Peyer's patch (tissue), 4 donors: ENCODE data around the gene SHISA8. TPM values are rescaled to one million over a fixed set of nuclear protein-coding genes. Genes with fewer than 3 reads are reported as not detected.
"Not testable (repeated sequence)": the region's sequence is repeated elsewhere in the genome, so short reads cannot be mapped to it uniquely, and the experiment has no call there.

ENCODE experiments used
- DNase-seq, 3 donors: peaks; one replicate each; pipeline ENCODE4 v3.0.0-alpha.2; 2017 to 2019
- H3K27ac ChIP-seq, 4 donors: fragments of 200-600 bp; sonication (generic); one replicate each; pipeline ENCODE4 v1.5.1; 2016 to 2019
- H3K27me3 ChIP-seq, 2 donors: fragments of 200-600 bp; sonication (generic); one replicate each; pipeline ENCODE4 v1.5.1; 2019
- H3K36me3 ChIP-seq, 3 donors: fragments of 200-600 bp; sonication (generic); one replicate each; pipeline ENCODE4 v1.5.1; 2016 to 2019
- H3K4me1 ChIP-seq, 4 donors: fragments of 200-600 bp; sonication (generic); one replicate each; pipeline ENCODE4 v1.5.1; 2016 to 2019
- H3K4me3 ChIP-seq, 4 donors: fragments of 200-600 bp; sonication (generic); 1 replicate in 3 of 4; 2 replicates in 1 of 4; pipeline ENCODE4 v1.5.1; 2016 to 2019; ENCODE audit warnings: mild to moderate bottlenecking in 1 of 4
- H3K9me3 ChIP-seq, 4 donors: fragments of 200-600 bp; sonication (generic); one replicate each; pipeline ENCODE4 v1.5.1; 2016 to 2019; ENCODE audit warnings: mild to moderate bottlenecking in 1 of 4
- POLR2A ChIP-seq, 2 donors: fragments of 450-650 bp; IDR thresholded peaks; one replicate each; pipeline ENCODE4 v1.5.1; 2017; ENCODE audit warnings: antibody characterized with exemption in 2 of 2, mild to moderate bottlenecking in 2 of 2, moderate library complexity in 2 of 2
- total RNA-seq, 4 donors: library from RNA; depleted of rRNA; stranded (reverse); fragments of >200 nt; gene quantifications; one replicate each; pipeline ENCODE4 v1.1.0, GENCODE V29; 2016
- TF ChIP-seq, protein P1 (sequence below), 6 experiments: fragments of 450-650 bp in 4 of 6; fragments of 200-600 bp in 2 of 6; sonication (generic) in 1 of 6; IDR thresholded peaks; one replicate each; pipeline ENCODE4 v1.5.1; 2017 to 2019; ENCODE audit warnings: antibody characterized with exemption in 6 of 6, mild to moderate bottlenecking in 3 of 6, moderate library complexity in 1 of 6

SHISA8 gene
- total RNA-seq, 4 donors from 2014 or later, result not detected

DNA sequence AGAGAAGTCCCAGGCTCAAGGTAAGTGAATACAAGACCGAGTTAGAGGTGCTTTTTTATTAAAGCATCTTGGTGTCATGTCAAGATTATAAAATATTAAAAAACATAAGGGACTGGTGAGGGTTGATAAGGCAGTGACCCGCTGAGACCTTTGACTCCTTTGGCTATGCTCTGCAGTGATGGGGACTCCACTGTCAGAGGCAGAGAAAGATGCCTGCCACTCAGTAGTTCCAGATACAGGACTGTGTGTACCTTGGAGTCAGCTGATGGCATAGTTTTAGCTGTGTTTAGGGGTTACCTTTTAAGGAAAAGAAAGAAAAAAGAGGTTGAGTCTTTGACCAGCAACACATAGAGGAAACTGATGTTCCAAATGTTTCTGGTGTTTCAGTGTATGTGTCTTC is 40.8 kb downstream of the SHISA8 start:
- Histone ChIP-seq H3K4me3 (no peak overlapping the region), H3K36me3 (peaks cover 0 to 100% (median 0%) of the 10 kb centered on the region in 3 donors), H3K27ac (no peak overlapping the region), H3K4me1 (no peaks in the 10 kb centered on the region), H3K27me3 (no peaks in the 10 kb centered on the region), H3K9me3 (no peaks in the 10 kb centered on the region)
- TF ChIP-seq, protein P1, sequence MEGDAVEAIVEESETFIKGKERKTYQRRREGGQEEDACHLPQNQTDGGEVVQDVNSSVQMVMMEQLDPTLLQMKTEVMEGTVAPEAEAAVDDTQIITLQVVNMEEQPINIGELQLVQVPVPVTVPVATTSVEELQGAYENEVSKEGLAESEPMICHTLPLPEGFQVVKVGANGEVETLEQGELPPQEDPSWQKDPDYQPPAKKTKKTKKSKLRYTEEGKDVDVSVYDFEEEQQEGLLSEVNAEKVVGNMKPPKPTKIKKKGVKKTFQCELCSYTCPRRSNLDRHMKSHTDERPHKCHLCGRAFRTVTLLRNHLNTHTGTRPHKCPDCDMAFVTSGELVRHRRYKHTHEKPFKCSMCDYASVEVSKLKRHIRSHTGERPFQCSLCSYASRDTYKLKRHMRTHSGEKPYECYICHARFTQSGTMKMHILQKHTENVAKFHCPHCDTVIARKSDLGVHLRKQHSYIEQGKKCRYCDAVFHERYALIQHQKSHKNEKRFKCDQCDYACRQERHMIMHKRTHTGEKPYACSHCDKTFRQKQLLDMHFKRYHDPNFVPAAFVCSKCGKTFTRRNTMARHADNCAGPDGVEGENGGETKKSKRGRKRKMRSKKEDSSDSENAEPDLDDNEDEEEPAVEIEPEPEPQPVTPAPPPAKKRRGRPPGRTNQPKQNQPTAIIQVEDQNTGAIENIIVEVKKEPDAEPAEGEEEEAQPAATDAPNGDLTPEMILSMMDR (IDR thresholded peaks at IDR 0.05), result no peak
- no peak for TF ChIP-seq POLR2A (IDR thresholded peaks at IDR 0.05)
- no peak for DNase-seq

DNA sequence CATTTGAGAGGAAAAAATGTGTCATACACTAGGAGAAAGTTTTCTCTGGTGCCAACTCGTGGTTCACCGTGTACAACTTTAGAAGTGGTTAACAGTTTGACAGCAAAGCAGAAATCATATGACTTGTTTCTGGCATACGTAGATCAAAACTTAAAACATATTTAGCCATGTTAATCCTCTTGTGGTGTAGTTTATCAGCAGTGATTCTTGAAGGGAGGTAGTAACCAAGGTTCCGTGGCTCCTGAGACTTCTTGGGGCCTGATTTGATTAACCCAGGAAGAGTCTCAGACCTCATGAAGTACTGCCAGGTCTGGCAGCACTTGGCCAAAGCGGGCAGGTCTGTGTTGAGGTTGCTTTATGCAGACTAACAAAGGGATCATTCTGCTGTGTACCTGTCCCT is 41.5 kb downstream of the SHISA8 start:
- Histone ChIP-seq H3K9me3 (no peaks in the 10 kb centered on the region), H3K4me3 (no peak overlapping the region), H3K27me3 (no peaks in the 10 kb centered on the region), H3K4me1 (no peaks in the 10 kb centered on the region), H3K27ac (peak overlapping the region in 1 of 4 donors; percentile 38), H3K36me3 (peaks cover 0 to 100% (median 0%) of the 10 kb centered on the region in 3 donors)
- no peak for DNase-seq
- TF ChIP-seq, protein P1 (IDR thresholded peaks at IDR 0.05), result no peak
- TF ChIP-seq POLR2A (IDR thresholded peaks at IDR 0.05), result no peak

DNA sequence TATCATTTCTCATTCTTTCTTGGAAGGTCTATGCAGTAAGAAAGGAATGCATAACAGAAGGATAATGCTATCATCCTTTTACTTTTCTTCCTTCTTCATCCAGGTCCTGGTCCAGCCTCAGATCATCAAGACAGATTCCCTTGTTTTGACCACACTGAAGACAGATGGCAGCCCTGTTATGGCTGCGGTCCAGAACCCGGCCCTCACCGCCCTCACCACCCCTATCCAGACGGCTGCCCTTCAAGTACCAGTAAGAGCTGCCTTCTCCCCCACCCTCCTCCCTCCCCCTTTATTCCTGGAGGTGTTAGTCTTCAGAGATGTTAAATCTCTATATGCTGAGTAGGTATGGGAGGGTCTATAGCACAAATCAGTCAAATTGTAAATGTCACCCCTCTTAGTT is 44.1 kb downstream of the SHISA8 start:
- H3K9me3 ChIP-seq, result no peaks in the 10 kb centered on the region
- H3K36me3 ChIP-seq, result peaks cover 0 to 93% (median 0%) of the 10 kb centered on the region in 3 donors
- TF ChIP-seq, protein P1 (IDR thresholded peaks at IDR 0.05), result no peak
- TF ChIP-seq POLR2A (IDR thresholded peaks at IDR 0.05), result no peak
- peaks cover 0 to 2% (median 0%) of the 10 kb centered on the region in 4 donors for H3K4me1 ChIP-seq
- no peaks in the 10 kb centered on the region for H3K27me3 ChIP-seq
- no peak overlapping the region for H3K4me3 ChIP-seq
- no peak overlapping the region for H3K27ac ChIP-seq
- DNase-seq, result no peak

DNA sequence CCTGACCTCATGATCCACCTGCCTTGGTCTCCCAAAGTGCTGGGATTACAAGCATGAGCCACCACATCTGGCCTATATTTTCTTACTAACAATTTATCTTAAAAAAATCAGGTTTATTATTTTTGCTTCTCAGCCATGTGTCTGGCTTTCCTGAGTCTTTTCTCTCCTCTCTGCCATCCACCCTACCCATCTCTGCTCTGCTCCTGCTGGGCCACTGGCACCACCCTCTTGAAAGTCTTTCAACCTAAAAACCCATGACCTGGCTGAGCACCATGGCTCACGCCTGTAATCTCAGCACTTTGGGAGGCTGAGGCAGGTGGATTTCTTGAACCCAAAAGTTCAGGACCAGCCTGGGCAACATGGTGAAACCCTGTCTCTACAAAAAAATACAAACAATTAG is 44.8 kb downstream of the SHISA8 start:
- not testable (repeated sequence) for H3K4me3 ChIP-seq, H3K27me3 ChIP-seq, H3K9me3 ChIP-seq, DNase-seq, H3K27ac ChIP-seq, H3K4me1 ChIP-seq
- H3K36me3 ChIP-seq, result peaks cover 0 to 86% (median 0%) of the 10 kb centered on the region in 3 donors

DNA sequence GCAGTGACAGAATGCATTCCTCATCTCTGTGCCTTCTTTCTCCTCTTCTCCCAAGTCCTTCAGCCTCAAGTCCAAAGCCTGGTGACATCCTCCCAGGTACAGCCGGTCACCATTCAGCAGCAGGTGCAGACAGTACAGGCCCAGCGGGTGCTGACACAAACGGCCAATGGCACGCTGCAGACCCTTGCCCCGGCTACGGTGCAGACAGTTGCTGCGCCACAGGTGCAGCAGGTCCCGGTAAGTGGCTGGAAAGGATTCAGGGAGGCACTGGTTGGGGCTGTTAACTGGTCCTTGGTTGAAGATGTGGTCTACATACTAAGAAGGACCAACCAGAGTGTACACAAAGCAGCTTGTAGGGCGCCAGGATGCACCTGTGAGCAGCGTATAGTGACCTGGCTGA is 46.3 kb downstream of the SHISA8 start:
- TF ChIP-seq, protein P1 (IDR thresholded peaks at IDR 0.05), result no peak
- TF ChIP-seq POLR2A (IDR thresholded peaks at IDR 0.05), result no peak
- Histone ChIP-seq H3K4me1 (peaks cover 0 to 8% (median 0%) of the 10 kb centered on the region in 4 donors), H3K36me3 (peaks cover 0 to 71% (median 0%) of the 10 kb centered on the region in 3 donors), H3K9me3 (no peaks in the 10 kb centered on the region), H3K27ac (no peak overlapping the region), H3K27me3 (no peaks in the 10 kb centered on the region), H3K4me3 (no peak overlapping the region)
- DNase-seq, result no peak

DNA sequence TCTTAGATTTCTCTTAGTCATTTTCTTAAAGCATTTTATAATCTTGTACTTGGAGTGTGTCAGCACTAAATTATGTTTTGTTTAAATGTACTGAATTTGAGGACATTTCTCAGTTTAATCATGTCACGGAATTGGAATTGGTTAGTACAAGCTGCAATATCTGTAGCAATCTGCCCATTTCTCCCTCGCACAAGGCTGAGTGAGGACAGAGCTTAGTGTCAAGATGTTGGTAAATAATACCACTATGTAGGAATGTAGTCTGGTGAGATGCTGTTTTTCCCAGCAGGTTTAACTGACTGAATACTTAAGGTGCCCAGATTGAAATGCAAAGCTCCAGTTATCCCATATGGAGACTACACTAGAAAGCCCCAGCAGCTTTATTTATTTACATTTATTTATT is 51.4 kb downstream of the SHISA8 start:
- Histone ChIP-seq H3K4me1 (peaks cover 0 to 24% (median 12%) of the 10 kb centered on the region in 4 donors), H3K4me3 (no peak overlapping the region), H3K9me3 (no peaks in the 10 kb centered on the region), H3K27me3 (no peaks in the 10 kb centered on the region), H3K27ac (peak overlapping the region in 2 of 4 donors; percentile 66 to 84), H3K36me3 (peaks cover 0 to 20% (median 0%) of the 10 kb centered on the region in 3 donors)
- DNase-seq, result no peak
- no peak for TF ChIP-seq POLR2A (IDR thresholded peaks at IDR 0.05)
- TF ChIP-seq, protein P1 (IDR thresholded peaks at IDR 0.05), result no peak
